Measurements from ENCODE around the gene HGFAC.

The HGFAC gene

GRCh38 chr4:3494462-3494871 is 52.7 kb downstream of the HGFAC start:
- H3K4me3 ChIP-seq (ENCODE audit: control insufficient read depth, low read depth, low read length), result no peak overlapping the region
- TF ChIP-seq CTCF (IDR thresholded peaks at IDR 0.05; ENCODE audit: control insufficient read depth, insufficient read depth, low read depth, low read length, missing control alignments), result no peak
- DNase-seq (ENCODE audit: low read depth), result no peak

GRCh38 chr4:3495204-3495975 is 53.6 kb downstream of the HGFAC start:
- DNase-seq (ENCODE audit: low read depth), result no peak
- no peak for TF ChIP-seq CTCF (IDR thresholded peaks at IDR 0.05; ENCODE audit: control insufficient read depth, insufficient read depth, low read depth, low read length, missing control alignments)
- H3K4me3 ChIP-seq (ENCODE audit: control insufficient read depth, low read depth, low read length), result no peak overlapping the region

GRCh38 chr4:3496021-3496420 is 54.3 kb downstream of the HGFAC start:
- no peak for DNase-seq (ENCODE audit: low read depth)
- H3K4me3 ChIP-seq (ENCODE audit: control insufficient read depth, low read depth, low read length), result no peak overlapping the region
- no peak for TF ChIP-seq CTCF (IDR thresholded peaks at IDR 0.05; ENCODE audit: control insufficient read depth, insufficient read depth, low read depth, low read length, missing control alignments)

- TF ChIP-seq CTCF (IDR thresholded peaks at IDR 0.05; ENCODE audit: control insufficient read depth, insufficient read depth, low read depth, low read length, missing control alignments), result no peak
- DNase-seq (ENCODE audit: low read depth), result no peak
- no peak overlapping the region for H3K4me3 ChIP-seq (ENCODE audit: control insufficient read depth, low read depth, low read length)
Measured at GRCh38 chr4:3497095-3497494, 55.3 kb downstream of the HGFAC start.

GRCh38 chr4:3497523-3498389 is 56.0 kb downstream of the HGFAC start:
- no peak for TF ChIP-seq CTCF (IDR thresholded peaks at IDR 0.05; ENCODE audit: control insufficient read depth, insufficient read depth, low read depth, low read length, missing control alignments)
- H3K4me3 ChIP-seq (ENCODE audit: control insufficient read depth, low read depth, low read length), result no peak overlapping the region
- DNase-seq (ENCODE audit: low read depth), result no peak

GRCh38 chr4:3498407-3498806 is 56.6 kb downstream of the HGFAC start:
- DNase-seq (ENCODE audit: low read depth), result no peak

More at GRCh38 chr4:3498407-3498806, 56.6 kb downstream of the HGFAC start:
- H3K4me3 ChIP-seq (ENCODE audit: control insufficient read depth, low read depth, low read length), result no peak overlapping the region
- no peak for TF ChIP-seq CTCF (IDR thresholded peaks at IDR 0.05; ENCODE audit: control insufficient read depth, insufficient read depth, low read depth, low read length, missing control alignments)
